Tibial artery (tissue), 4 donors: ENCODE data around the gene ERBB4.
A peak's percentile ranks its signal among the peaks of the same experiment; 100 is the strongest.

Source experiments
- DNase-seq, 2 donors: peaks; one replicate each; pipeline ENCODE4 v3.0.0-alpha.2; 2019
- H3K27ac ChIP-seq, 2 donors: fragments of 200-600 bp; sonication (generic) in 1 of 2; 1 replicate in 1 of 2; 2 replicates in 1 of 2; pipeline ENCODE4 v1.5.1; 2018 to 2019; ENCODE audit warnings: mild to moderate bottlenecking in 1 of 2
- H3K27me3 ChIP-seq, 2 donors: fragments of 200-600 bp; sonication (generic) in 1 of 2; one replicate each; pipeline versions ENCODE4 v1.5.1 to v1.6.0; 2016 to 2019
- H3K36me3 ChIP-seq, 3 donors: fragments of 200-600 bp; sonication (generic) in 2 of 3; one replicate each; pipeline ENCODE4 v1.5.1; 2016 to 2019; ENCODE audit warnings: mild to moderate bottlenecking in 2 of 3
- H3K4me1 ChIP-seq, 4 donors: fragments of 200-600 bp; sonication (generic) in 2 of 4; 1 replicate in 3 of 4; 2 replicates in 1 of 4; pipeline ENCODE4 v1.5.1; 2016 to 2019
- H3K4me3 ChIP-seq, 2 donors: fragments of 200-600 bp; sonication (generic) in 1 of 2; 1 replicate in 1 of 2; 2 replicates in 1 of 2; pipeline ENCODE4 v1.5.1; 2018 to 2019; ENCODE audit warnings: mild to moderate bottlenecking in 2 of 2
- H3K9me3 ChIP-seq, 3 donors: fragments of 200-600 bp; sonication (generic) in 1 of 3; one replicate each; pipeline ENCODE4 v1.5.1; 2016 to 2019
- CTCF ChIP-seq, 2 experiments: fragments of 200-600 bp in 1 of 2; fragments of 450-650 bp in 1 of 2; IDR thresholded peaks; one replicate each; pipeline ENCODE4 v1.5.1; 2017 to 2019; ENCODE audit warnings: antibody characterized with exemption in 2 of 2, mild to moderate bottlenecking in 1 of 2, moderate library complexity in 1 of 2
- intact Hi-C: fragments of 100-400 bp; cut with DNase I; formaldehyde crosslinking; loops from one replicate; pipeline ENCODE4 v1.15.0; 2023; ENCODE audit warnings: low total_unique reads

ERBB4 gene

GRCh38 chr2:212147921-212148513 is 390.6 kb downstream of the ERBB4 start:
- TF ChIP-seq CTCF (IDR thresholded peaks at IDR 0.05): peak in 1 of 2 experiments; percentile 46
- H3K27me3 ChIP-seq: no peaks in the 10 kb centered on the region
- DNase-seq: no peak
- H3K4me1 ChIP-seq: peaks cover 0 to 25% (median 1%) of the 10 kb centered on the region in 4 donors
- no peaks in the 10 kb centered on the region for H3K36me3 ChIP-seq
- intact Hi-C loops: loop anchor here (10.0 kb wide), 1 partner anchor 397 kb away; no protein-coding TSS in a partner anchor
- no peak overlapping the region for H3K4me3 ChIP-seq
- H3K27ac ChIP-seq: no peak overlapping the region
- H3K9me3 ChIP-seq: no peaks in the 10 kb centered on the region

DNA sequence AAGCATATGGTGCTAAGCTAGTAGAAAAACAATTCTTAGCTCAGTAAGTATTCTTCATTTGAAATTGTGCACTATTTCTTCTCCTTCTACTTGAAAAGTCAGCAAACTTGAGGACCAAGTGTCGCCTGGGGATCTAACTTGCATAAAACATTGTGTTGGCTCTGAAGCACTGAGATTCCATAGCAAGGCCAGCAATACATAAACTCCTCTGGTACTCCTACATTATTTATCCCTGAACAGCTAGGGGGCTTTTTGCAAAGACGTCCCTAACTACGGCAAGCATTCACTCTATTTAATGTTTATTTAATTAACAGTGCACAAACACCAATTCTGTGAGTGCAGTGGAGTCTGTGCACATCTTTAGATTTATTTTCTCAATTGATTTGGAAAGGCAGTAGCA is 392.2 kb downstream of the ERBB4 start:
- no peaks in the 10 kb centered on the region for H3K36me3 ChIP-seq
- H3K27me3 ChIP-seq: no peaks in the 10 kb centered on the region
- intact Hi-C loops: loop anchor here (10.0 kb wide), 1 partner anchor 398 kb away; no protein-coding TSS in a partner anchor

GRCh38 chr2:212145121-212145520 is 393.5 kb downstream of the ERBB4 start:
- TF ChIP-seq CTCF (IDR thresholded peaks at IDR 0.05): no peak
- intact Hi-C loops: loop anchor here (10.0 kb wide), 1 partner anchor 400 kb away; no protein-coding TSS in a partner anchor
- no peak for DNase-seq

More for the DNA sequence above, 392.2 kb downstream of the ERBB4 start:
- no peak for DNase-seq
- Histone ChIP-seq H3K9me3 (no peaks in the 10 kb centered on the region), H3K4me3 (no peak overlapping the region), H3K4me1 (peaks cover 0 to 34% (median 3%) of the 10 kb centered on the region in 4 donors), H3K27ac (no peak overlapping the region)
- no peak for TF ChIP-seq CTCF (IDR thresholded peaks at IDR 0.05)

DNA sequence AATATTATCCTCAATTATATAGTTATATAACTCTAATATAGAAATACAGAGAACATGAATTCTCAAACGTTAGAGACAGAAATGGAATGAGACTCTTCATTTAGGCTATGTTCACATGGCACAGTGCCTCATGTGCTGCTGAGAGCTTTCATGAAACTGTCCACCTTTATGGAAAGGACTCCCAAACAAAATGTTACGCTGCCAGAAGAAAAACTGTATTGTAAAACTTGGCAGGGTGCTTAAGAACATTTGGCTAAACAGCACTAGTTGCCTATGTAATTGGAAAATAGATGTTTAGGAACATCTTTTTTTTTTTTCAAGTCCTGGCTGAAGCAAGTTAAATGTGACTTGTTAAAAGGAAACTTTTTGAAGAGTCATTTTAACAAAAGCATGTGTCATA is 396.0 kb downstream of the ERBB4 start:
- Histone ChIP-seq H3K4me1 (peaks cover 0 to 39% (median 4%) of the 10 kb centered on the region in 4 donors), H3K27me3 (no peaks in the 10 kb centered on the region), H3K4me3 (no peak overlapping the region), H3K36me3 (no peaks in the 10 kb centered on the region), H3K9me3 (no peaks in the 10 kb centered on the region), H3K27ac (no peak overlapping the region)
- no peak for TF ChIP-seq CTCF (IDR thresholded peaks at IDR 0.05)
- no peak for DNase-seq
- intact Hi-C loops: loop anchor here (10.0 kb wide), 1 partner anchor 402 kb away; no protein-coding TSS in a partner anchor

More at GRCh38 chr2:212145121-212145520, 393.5 kb downstream of the ERBB4 start:
- H3K36me3 ChIP-seq: no peaks in the 10 kb centered on the region
- no peaks in the 10 kb centered on the region for H3K9me3 ChIP-seq
- no peaks in the 10 kb centered on the region for H3K27me3 ChIP-seq
- peaks cover 0 to 39% (median 4%) of the 10 kb centered on the region in 4 donors for H3K4me1 ChIP-seq
- peak overlapping the region; percentile 26 to 36 for H3K27ac ChIP-seq
- no peak overlapping the region for H3K4me3 ChIP-seq

DNA sequence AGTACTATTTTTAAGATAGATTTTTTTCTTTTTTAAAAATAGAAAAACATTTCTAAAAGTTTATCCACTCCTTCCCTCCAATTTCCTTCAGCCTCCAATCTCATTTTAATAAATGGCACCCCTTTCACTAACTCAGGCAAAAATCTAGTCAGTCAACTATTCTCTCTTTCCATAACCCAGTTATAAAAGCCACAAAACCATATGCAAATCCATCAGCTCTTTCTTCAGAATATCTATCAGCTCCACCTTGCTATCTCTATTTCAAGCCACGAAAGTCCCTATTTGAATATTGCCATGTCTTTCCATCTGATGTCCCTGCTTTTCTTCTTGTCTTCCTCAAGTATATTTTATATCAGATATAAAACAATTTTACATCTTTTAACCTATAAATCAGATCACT is 397.1 kb downstream of the ERBB4 start:
- no peaks in the 10 kb centered on the region for H3K27me3 ChIP-seq
- no peak for DNase-seq
- peaks cover 0 to 37% (median 4%) of the 10 kb centered on the region in 4 donors for H3K4me1 ChIP-seq
- TF ChIP-seq CTCF (IDR thresholded peaks at IDR 0.05): no peak
- no peak overlapping the region for H3K4me3 ChIP-seq
- H3K9me3 ChIP-seq: no peaks in the 10 kb centered on the region
- no peaks in the 10 kb centered on the region for H3K36me3 ChIP-seq
- H3K27ac ChIP-seq: no peak overlapping the region
- intact Hi-C loops: loop anchor here (10.0 kb wide), 1 partner anchor 403 kb away; no protein-coding TSS in a partner anchor
